Measurements from ENCODE around the gene C2orf78. TPM values are rescaled to one million over a fixed set of nuclear protein-coding genes. Genes with fewer than 3 reads are reported as not detected.

C2orf78 gene
- polyA plus RNA-seq, 1 of the 3 experiments (the other 2 are of a cell fraction), result 0.02 TPM

DNA sequence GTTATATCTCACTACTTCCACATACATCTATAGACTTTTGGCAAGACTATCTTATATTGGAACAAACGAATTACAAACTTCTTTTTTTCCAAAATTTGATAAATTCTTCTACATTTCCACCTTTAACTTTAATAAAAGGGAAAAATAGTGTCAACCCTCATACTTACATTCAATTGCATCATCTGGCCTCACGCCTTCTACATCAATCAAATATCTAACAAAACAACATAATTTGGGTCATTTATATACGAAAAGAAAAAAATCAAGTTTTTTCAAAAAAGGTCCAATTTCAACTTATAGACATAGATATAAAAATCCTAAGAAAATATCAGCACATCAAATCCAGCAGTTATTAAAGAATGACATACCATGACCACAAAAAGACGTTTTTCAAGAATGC lies 17.0 kb upstream of the C2orf78 start:
- no peaks in the 10 kb centered on the region for H3K4me1 ChIP-seq (ENCODE audit: control insufficient read depth in 1 of 2, insufficient read depth in 2 of 2, low read depth in 1 of 2, low read length in 1 of 2)
- H3K9me2 ChIP-seq, result no peaks in the 10 kb centered on the region
- 90% methylated on average over 4 of the region's 4 CpGs for WGBS (ENCODE audit: low lambda C conversion rate)
- H3K9me3 ChIP-seq, result no peaks in the 10 kb centered on the region
- H3K9ac ChIP-seq, result no peak overlapping the region
- peaks cover 49% of the 10 kb centered on the region in 2 experiments for H3K36me3 ChIP-seq (replicated peaks in 1 of 2; ENCODE audit: control insufficient read depth in 1 of 2, insufficient read depth in 2 of 2, low read length in 1 of 2)
- H3K27me3 ChIP-seq (ENCODE audit: insufficient read depth), result no peaks in the 10 kb centered on the region
- ChIA-PET POLR2A (no interaction called here), CTCF (no interaction called here)
- no peak overlapping the region for H3K4me2 ChIP-seq
- peaks cover 6% of the 10 kb centered on the region; the same call in 1 of the 2 replicates for H3K79me2 ChIP-seq (ENCODE audit: insufficient read depth)
- no peaks in the 10 kb centered on the region for H4K20me1 ChIP-seq (ENCODE audit: insufficient read depth)
- TF ChIP-seq ELF1 (IDR thresholded peaks at IDR 0.05), result no peak
- no peak for TF ChIP-seq SMC3 (IDR thresholded peaks at IDR 0.05; ENCODE audit: low read depth, low read length)
- TF ChIP-seq, protein P1, sequence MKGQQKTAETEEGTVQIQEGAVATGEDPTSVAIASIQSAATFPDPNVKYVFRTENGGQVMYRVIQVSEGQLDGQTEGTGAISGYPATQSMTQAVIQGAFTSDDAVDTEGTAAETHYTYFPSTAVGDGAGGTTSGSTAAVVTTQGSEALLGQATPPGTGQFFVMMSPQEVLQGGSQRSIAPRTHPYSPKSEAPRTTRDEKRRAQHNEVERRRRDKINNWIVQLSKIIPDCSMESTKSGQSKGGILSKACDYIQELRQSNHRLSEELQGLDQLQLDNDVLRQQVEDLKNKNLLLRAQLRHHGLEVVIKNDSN (IDR thresholded peaks at IDR 0.05; ENCODE audit: borderline replicate concordance, low read depth), result no peak
- TF ChIP-seq NFIC (IDR thresholded peaks at IDR 0.05; ENCODE audit: borderline replicate concordance), result no peak
- no peak for TF ChIP-seq ZBTB33 (IDR thresholded peaks at IDR 0.05; ENCODE audit: borderline replicate concordance, low read depth)
- TF ChIP-seq TCF12 (IDR thresholded peaks at IDR 0.05), result no peak
- no peak for TF ChIP-seq JUND (IDR thresholded peaks at IDR 0.05)
- no peak for TF ChIP-seq EP300 (IDR thresholded peaks at IDR 0.05; ENCODE audit: borderline replicate concordance in 1 of 2, low read depth in 1 of 2, low read length in 1 of 2)
- TF ChIP-seq SIN3A (IDR thresholded peaks at IDR 0.05; ENCODE audit: borderline replicate concordance, low read depth, low read length), result no peak
- no peak for TF ChIP-seq YY1 (IDR thresholded peaks at IDR 0.05; ENCODE audit: low read depth)
- TF ChIP-seq MXI1 (IDR thresholded peaks at IDR 0.05; ENCODE audit: low read depth, low read length), result no peak
- TF ChIP-seq, protein P2, sequence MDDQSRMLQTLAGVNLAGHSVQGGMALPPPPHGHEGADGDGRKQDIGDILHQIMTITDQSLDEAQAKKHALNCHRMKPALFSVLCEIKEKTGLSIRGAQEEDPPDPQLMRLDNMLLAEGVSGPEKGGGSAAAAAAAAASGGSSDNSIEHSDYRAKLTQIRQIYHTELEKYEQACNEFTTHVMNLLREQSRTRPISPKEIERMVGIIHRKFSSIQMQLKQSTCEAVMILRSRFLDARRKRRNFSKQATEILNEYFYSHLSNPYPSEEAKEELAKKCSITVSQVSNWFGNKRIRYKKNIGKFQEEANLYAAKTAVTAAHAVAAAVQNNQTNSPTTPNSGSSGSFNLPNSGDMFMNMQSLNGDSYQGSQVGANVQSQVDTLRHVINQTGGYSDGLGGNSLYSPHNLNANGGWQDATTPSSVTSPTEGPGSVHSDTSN (IDR thresholded peaks at IDR 0.05), result no peak
- no peak for TF ChIP-seq NRF1 (IDR thresholded peaks at IDR 0.05; ENCODE audit: low read depth, low read length)
- TF ChIP-seq GATA2 (CRISPR knock-in tag; IDR thresholded peaks at IDR 0.05), result no peak
- TF ChIP-seq RFX5 (IDR thresholded peaks at IDR 0.05; ENCODE audit: low read length), result no peak
- TF ChIP-seq MEF2A (IDR thresholded peaks at IDR 0.05; ENCODE audit: borderline replicate concordance, low read depth), result no peak
- TF ChIP-seq FOSL2 (IDR thresholded peaks at IDR 0.05; ENCODE audit: borderline replicate concordance, low read depth), result no peak
- TF ChIP-seq TEAD4 (IDR thresholded peaks at IDR 0.05; ENCODE audit: borderline replicate concordance, insufficient read depth), result no peak
- TF ChIP-seq GABPA (IDR thresholded peaks at IDR 0.05; ENCODE audit: low read depth), result no peak
- no peak for TF ChIP-seq POLR2AphosphoS5 (IDR thresholded peaks at IDR 0.05; ENCODE audit: low read depth, low read length)
- H3K27ac ChIP-seq (ENCODE audit: low read depth in 2 of 2, low read length in 1 of 2), result no peak overlapping the region
- DNase-seq, result no peak
- no peaks in the 10 kb centered on the region for H3F3A ChIP-seq (replicated peaks; ENCODE audit: insufficient read depth)
- no peak overlapping the region for H3K4me3 ChIP-seq (ENCODE audit: low read depth in 2 of 2, low read length in 1 of 2)
- H2AFZ ChIP-seq (ENCODE audit: low read depth), result no peak overlapping the region
